Measurements from ENCODE around the gene BLOC1S5. TPM values are rescaled to one million over a fixed set of nuclear protein-coding genes. Genes with fewer than 3 reads are reported as not detected.

The BLOC1S5 gene
- total and polyA plus RNA-seq, 2 donors (not counting 3 experiments of a cell fraction or from before 2014, with no cell fraction given): 3.9 to 19.1 TPM

DNA sequence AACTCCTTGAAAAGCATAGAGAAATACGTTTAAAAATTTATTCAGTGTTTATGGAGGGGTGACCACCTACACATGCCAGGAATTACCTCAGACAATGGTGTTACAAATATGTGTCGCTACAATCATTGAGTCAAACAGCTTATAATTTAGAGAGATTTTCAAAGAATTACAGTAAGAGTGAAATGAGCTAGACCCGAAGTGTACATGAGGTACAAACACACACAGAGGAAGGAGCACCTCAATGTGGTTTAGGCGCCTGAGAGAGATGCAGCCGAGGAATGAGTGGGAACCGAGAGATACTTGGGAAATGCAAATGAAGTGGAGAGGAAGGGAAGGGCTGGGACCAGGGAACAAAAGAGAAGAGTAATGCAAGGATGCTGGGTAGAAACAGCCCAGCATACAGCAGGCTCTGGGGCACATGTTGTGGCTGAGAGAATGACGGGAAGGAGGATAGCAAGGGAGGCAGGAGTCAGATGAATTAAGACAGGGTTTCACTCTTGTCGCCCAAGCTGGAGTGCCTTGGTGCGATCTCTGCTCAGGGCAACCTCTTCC is 22.6 kb upstream of the BLOC1S5 start:
- Histone ChIP-seq H2AFZ (ENCODE audit: low read depth, low read length) (no peak overlapping the region), H3K4me3 (replicated peaks in 1 of 3; ENCODE audit: insufficient read depth in 1 of 3, low read depth in 1 of 3, low read length in 3 of 3) (no peak overlapping the region), H3K4me2 (ENCODE audit: insufficient read depth, low read length) (no peak overlapping the region), H3K9me1 (replicated peaks; ENCODE audit: control insufficient read depth, extremely low read depth, insufficient read depth, low read length) (no peaks in the 10 kb centered on the region), H3K27me3 (ENCODE audit: control insufficient read depth in 2 of 2, insufficient read depth in 2 of 2, low read length in 2 of 2) (no peaks in the 10 kb centered on the region), H3K4me1 (ENCODE audit: control insufficient read depth, extremely low read depth, insufficient read depth, low read length) (peaks cover 38% of the 10 kb centered on the region), H3K79me2 (ENCODE audit: control insufficient read depth, insufficient read depth, low read length) (peaks cover 21% of the 10 kb centered on the region), H4K20me1 (replicated peaks; ENCODE audit: control insufficient read depth, extremely low read depth, insufficient read depth, low read length) (no peaks in the 10 kb centered on the region), H3K9ac (replicated peaks; ENCODE audit: extremely low read depth, insufficient read depth, low read length) (no peak overlapping the region), H3K36me3 (ENCODE audit: control insufficient read depth in 2 of 2, extremely low read depth in 1 of 2, insufficient read depth in 2 of 2, low read length in 2 of 2) (peaks cover 8 to 13% of the 10 kb centered on the region in 2 experiments), H3K27ac (ENCODE audit: insufficient read depth, low read depth, low read length) (no peak overlapping the region), H3K9me3 (replicated peaks; ENCODE audit: control insufficient read depth, insufficient read depth, low read length) (no peaks in the 10 kb centered on the region)
- no peak for FAIRE-seq
- no peak for DNase-seq (ENCODE audit: low read depth, low spot score)
- dilution Hi-C loops (cut with MboI; ENCODE audit: extremely low pct_ligation_motif_present, low sequenced_read_pairs): no loop called here
- ChIA-PET CTCF (interaction anchor here (1.0 to 1.3 kb wide), 2 partner anchors 10 to 18 kb away, joined by 3 to 4 read pairs; no protein-coding TSS in a partner anchor), POLR2A (no interaction called here)
- TF ChIP-seq POLR2AphosphoS5 (IDR thresholded peaks at IDR 0.05; ENCODE audit: insufficient read depth, low read depth, low read length) (no peak), POLR2A (IDR thresholded peaks at IDR 0.05; ENCODE audit: low read depth, low read length) (no peak), FOS (IDR thresholded peaks at IDR 0.05; ENCODE audit: borderline replicate concordance, insufficient read depth, low read length) (no peak), GATA2 (IDR thresholded peaks at IDR 0.05; ENCODE audit: insufficient read depth, insufficient read length, low read depth, low read length) (no peak), EZH2 (IDR thresholded peaks at IDR 0.05; ENCODE audit: borderline replicate concordance, low read depth, low read length, severe bottlenecking) (no peak), MYC (IDR thresholded peaks at IDR 0.05; ENCODE audit: low read depth, low read length) (no peak), JUN (IDR thresholded peaks at IDR 0.05; ENCODE audit: borderline replicate concordance, insufficient read depth, insufficient read length, low read depth) (no peak)
- TF ChIP-seq, protein P1, sequence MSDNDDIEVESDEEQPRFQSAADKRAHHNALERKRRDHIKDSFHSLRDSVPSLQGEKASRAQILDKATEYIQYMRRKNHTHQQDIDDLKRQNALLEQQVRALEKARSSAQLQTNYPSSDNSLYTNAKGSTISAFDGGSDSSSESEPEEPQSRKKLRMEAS (IDR thresholded peaks at IDR 0.05; ENCODE audit: insufficient read depth, insufficient read length): no peak
- TF ChIP-seq, protein P2, sequence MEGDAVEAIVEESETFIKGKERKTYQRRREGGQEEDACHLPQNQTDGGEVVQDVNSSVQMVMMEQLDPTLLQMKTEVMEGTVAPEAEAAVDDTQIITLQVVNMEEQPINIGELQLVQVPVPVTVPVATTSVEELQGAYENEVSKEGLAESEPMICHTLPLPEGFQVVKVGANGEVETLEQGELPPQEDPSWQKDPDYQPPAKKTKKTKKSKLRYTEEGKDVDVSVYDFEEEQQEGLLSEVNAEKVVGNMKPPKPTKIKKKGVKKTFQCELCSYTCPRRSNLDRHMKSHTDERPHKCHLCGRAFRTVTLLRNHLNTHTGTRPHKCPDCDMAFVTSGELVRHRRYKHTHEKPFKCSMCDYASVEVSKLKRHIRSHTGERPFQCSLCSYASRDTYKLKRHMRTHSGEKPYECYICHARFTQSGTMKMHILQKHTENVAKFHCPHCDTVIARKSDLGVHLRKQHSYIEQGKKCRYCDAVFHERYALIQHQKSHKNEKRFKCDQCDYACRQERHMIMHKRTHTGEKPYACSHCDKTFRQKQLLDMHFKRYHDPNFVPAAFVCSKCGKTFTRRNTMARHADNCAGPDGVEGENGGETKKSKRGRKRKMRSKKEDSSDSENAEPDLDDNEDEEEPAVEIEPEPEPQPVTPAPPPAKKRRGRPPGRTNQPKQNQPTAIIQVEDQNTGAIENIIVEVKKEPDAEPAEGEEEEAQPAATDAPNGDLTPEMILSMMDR (IDR thresholded peaks at IDR 0.05; ENCODE audit: extremely low read depth in 1 of 2, insufficient read depth in 1 of 2, low read depth in 1 of 2, low read length in 2 of 2): no peak
- BruUV-seq (replicated peaks): no TSS peak
- intact Hi-C loops (cut with micrococcal nuclease): no loop called here

All from endothelial cell of umbilical vein (primary cell).